ENCODE measurements around the gene RPL15.
"Not testable (repeated sequence)": the region's sequence is repeated elsewhere in the genome, so short reads cannot be mapped to it uniquely, and the experiment has no call there.

RPL15 gene

GRCh38 chr3:23889950-23890349, 27.0 kb upstream of the RPL15 start:
- DNase-seq = no peak

- no peak for DNase-seq
Observed at GRCh38 chr3:23894254-23895061, 22.5 kb upstream of the RPL15 start.

GRCh38 chr3:23895181-23895580, 21.8 kb upstream of the RPL15 start:
- no peak for DNase-seq

GRCh38 chr3:23900744-23901143, 16.2 kb upstream of the RPL15 start:
- DNase-seq = no peak

- DNase-seq = no peak
Observed at GRCh38 chr3:23904545-23904944, 12.4 kb upstream of the RPL15 start.

- DNase-seq = no peak
Observed at GRCh38 chr3:23909341-23909740, 7.6 kb upstream of the RPL15 start.

- no peak for DNase-seq
Observed at GRCh38 chr3:23911397-23911796, 5.5 kb upstream of the RPL15 start.

- DNase-seq = not testable (repeated sequence)
Observed at GRCh38 chr3:23912335-23912734, 4.6 kb upstream of the RPL15 start.

- DNase-seq = no peak
Observed at GRCh38 chr3:23913182-23913581, 3.8 kb upstream of the RPL15 start.

- DNase-seq = no peak
Observed at GRCh38 chr3:23913873-23914743, 2.8 kb upstream of the RPL15 start.

- DNase-seq = no peak
Observed at GRCh38 chr3:23915537-23916108, 1.3 kb upstream of the RPL15 start.

- DNase-seq = no peak
Observed at GRCh38 chr3:23916152-23916885, 613 bp upstream of the RPL15 start.

GRCh38 chr3:23917679-23918303, 859 bp downstream of the RPL15 start:
- DNase-seq = peak; percentile 0

GRCh38 chr3:23918331-23918730, 1.4 kb downstream of the RPL15 start:
- not testable (repeated sequence) for DNase-seq

- no peak for DNase-seq
Observed at GRCh38 chr3:23919628-23920027, 2.7 kb downstream of the RPL15 start.

- no peak for DNase-seq
Observed at GRCh38 chr3:23920151-23920655, 3.3 kb downstream of the RPL15 start.

- DNase-seq = no peak
Observed at GRCh38 chr3:23921052-23921511, 4.2 kb downstream of the RPL15 start.

- DNase-seq = no peak
Observed at GRCh38 chr3:23923786-23924185, 6.9 kb downstream of the RPL15 start.

- DNase-seq = no peak
Observed at GRCh38 chr3:23926246-23926645, 9.3 kb downstream of the RPL15 start.

GRCh38 chr3:23926736-23927135, 9.8 kb downstream of the RPL15 start:
- DNase-seq = no peak

- DNase-seq = no peak
Observed at GRCh38 chr3:23928524-23928923, 11.6 kb downstream of the RPL15 start.

- no peak for DNase-seq
Observed at GRCh38 chr3:23931597-23931996, 14.7 kb downstream of the RPL15 start.
